ENCODE results near the gene ZNF775. TPM values are rescaled to one million over a fixed set of nuclear protein-coding genes. Genes with fewer than 3 reads are reported as not detected.

The ZNF775 gene
- total RNA-seq, 4 donors from 2014 or later, result 0.72 to 4.4 (median 1.4) TPM

- ATAC-seq (ENCODE audit: low FRiP score), result no peak
- DNase-seq (ENCODE audit: low spot score), result no peak
- TF ChIP-seq, protein P1, sequence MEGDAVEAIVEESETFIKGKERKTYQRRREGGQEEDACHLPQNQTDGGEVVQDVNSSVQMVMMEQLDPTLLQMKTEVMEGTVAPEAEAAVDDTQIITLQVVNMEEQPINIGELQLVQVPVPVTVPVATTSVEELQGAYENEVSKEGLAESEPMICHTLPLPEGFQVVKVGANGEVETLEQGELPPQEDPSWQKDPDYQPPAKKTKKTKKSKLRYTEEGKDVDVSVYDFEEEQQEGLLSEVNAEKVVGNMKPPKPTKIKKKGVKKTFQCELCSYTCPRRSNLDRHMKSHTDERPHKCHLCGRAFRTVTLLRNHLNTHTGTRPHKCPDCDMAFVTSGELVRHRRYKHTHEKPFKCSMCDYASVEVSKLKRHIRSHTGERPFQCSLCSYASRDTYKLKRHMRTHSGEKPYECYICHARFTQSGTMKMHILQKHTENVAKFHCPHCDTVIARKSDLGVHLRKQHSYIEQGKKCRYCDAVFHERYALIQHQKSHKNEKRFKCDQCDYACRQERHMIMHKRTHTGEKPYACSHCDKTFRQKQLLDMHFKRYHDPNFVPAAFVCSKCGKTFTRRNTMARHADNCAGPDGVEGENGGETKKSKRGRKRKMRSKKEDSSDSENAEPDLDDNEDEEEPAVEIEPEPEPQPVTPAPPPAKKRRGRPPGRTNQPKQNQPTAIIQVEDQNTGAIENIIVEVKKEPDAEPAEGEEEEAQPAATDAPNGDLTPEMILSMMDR (IDR thresholded peaks at IDR 0.05), result no peak
Observed at GRCh38 chr7:150434240-150434639, 55.1 kb downstream of the ZNF775 start.

GRCh38 chr7:150435047-150435389 is 55.9 kb downstream of the ZNF775 start:
- no peak for DNase-seq (ENCODE audit: low spot score)
- TF ChIP-seq, protein P1 (IDR thresholded peaks at IDR 0.05), result no peak
- no peak for ATAC-seq (ENCODE audit: low FRiP score)

- TF ChIP-seq, protein P1 (IDR thresholded peaks at IDR 0.05), result no peak
- DNase-seq (ENCODE audit: low spot score) (no peak), ATAC-seq (ENCODE audit: low FRiP score) (no peak)
Observed at GRCh38 chr7:150435390-150436073, 56.4 kb downstream of the ZNF775 start.

DNA sequence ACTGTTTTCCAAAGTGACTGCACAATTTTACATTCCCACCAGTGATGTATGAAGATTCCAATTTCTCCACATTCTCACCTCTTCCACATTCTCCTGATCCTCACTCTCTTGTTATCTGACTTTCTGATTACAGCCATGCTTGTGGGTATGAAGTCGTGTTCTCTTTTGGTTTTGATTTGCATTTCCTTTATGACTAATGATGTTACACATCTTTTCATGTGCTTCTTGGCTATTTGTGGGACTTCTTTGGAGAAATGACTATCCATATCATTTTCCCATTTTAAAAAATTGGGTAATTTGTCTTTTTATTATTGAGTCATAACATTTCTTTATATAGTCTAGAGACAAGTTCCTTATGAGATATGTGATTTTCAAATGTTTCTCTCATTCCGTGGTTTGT is 60.8 kb downstream of the ZNF775 start:
- DNase-seq (ENCODE audit: low spot score) (no peak), ATAC-seq (ENCODE audit: low FRiP score) (no peak)
- TF ChIP-seq, protein P1 (IDR thresholded peaks at IDR 0.05), result no peak

DNA sequence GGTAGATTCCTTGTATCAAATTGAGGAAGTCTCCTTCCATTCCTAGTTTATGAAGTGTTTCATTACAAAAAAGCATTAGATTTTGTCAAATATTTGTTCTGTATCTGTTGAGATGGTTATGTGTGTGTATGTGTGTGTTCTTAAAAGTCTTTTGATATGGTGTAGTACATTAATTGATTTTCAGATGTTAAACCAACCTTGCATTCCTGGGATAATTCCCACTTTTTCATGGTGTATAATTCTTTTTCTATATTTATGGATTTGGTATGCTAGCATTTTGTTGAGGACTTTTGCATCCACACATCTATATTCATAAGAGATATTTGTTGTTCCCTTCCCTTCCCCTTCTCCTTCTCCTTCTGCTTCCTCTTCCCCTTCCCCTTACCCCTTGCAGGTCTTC is 62.4 kb downstream of the ZNF775 start:
- TF ChIP-seq, protein P1 (IDR thresholded peaks at IDR 0.05), result no peak
- DNase-seq (ENCODE audit: low spot score) (no peak), ATAC-seq (ENCODE audit: low FRiP score) (no peak)

DNA sequence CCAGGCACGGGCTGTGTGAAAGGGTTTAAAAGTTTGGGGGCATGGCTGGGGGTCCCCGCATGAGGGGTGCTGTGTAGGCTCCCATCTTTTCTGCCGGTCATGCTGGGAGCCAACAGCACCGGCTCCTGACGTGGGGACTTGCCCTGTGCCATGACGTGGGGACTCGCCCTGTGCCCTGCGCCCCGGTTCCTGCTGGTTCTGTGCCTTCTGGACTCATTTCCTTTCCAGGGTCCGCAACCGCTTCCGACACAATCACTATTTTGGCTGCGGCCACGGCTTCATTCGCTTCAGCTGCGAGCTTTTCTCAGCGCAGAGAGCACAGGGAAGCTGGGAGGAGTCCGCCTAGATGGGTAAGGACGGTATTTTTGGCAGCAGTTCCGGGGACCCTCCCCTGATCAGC is 63.7 kb downstream of the ZNF775 start:
- TF ChIP-seq, protein P1 (IDR thresholded peaks at IDR 0.05), result no peak
- no peak for DNase-seq (ENCODE audit: low spot score)
- no peak for ATAC-seq (ENCODE audit: low FRiP score)

- TF ChIP-seq, protein P1 (IDR thresholded peaks at IDR 0.05), result no peak
- DNase-seq (ENCODE audit: low spot score) (no peak), ATAC-seq (ENCODE audit: low FRiP score) (no peak)
Observed at GRCh38 chr7:150443793-150444540, 64.8 kb downstream of the ZNF775 start.
